GM12892 (cell line): ENCODE measurements around the gene TNNT2.

Experiments
- POLR2A ChIP-seq: IDR thresholded peaks from 2 replicates; pipeline ENCODE4 v1.6.1; 2011; ENCODE audit warnings: low read depth, low read length, control low read depth
- POLR2AphosphoS5 ChIP-seq: IDR thresholded peaks from 2 replicates; pipeline ENCODE4 v1.6.1; 2011; ENCODE audit warnings: low read depth, low read length, control low read depth
- TAF1 ChIP-seq: IDR thresholded peaks from 2 replicates; pipeline ENCODE4 v1.6.1; 2011; ENCODE audit warnings: low read depth, mild to moderate bottlenecking, control low read depth, low read length, borderline replicate concordance

- no peak for TF ChIP-seq POLR2AphosphoS5
- no peak for TF ChIP-seq POLR2A
- TF ChIP-seq TAF1, result no peak
Observed at GRCh38 chr1:201327687-201328240, 49.7 kb downstream of the TNNT2 start.
